Colon (tissue), 2 donors: ENCODE results near the gene FOXO3B.
"Not testable (repeated sequence)": the region's sequence is repeated elsewhere in the genome, so short reads cannot be mapped to it uniquely, and the experiment has no call there.

Experiments used
- FAIRE-seq: peaks from 2 replicates; lab custom pipeline; 2012; peaks lifted over from hg19 to GRCh38; lab: Jason Lieb, UNC
- donor health status: control.
- donor health status: control.

FOXO3B gene

GRCh38 chr17:18650094-18650493 lies 32.0 kb downstream of the FOXO3B start:
- not testable (repeated sequence) for FAIRE-seq

- not testable (repeated sequence) for FAIRE-seq
Measured at GRCh38 chr17:18644291-18644690, 37.8 kb downstream of the FOXO3B start, which contains the start of gene TBC1D28. Gene TBC1D28, minus strand, starts transcription at chr17:18644391. Its CDS starts 3,039 bp downstream, at chr17:18641352.

- not testable (repeated sequence) for FAIRE-seq
Measured at GRCh38 chr17:18643124-18643523, 39.0 kb downstream of the FOXO3B start.

GRCh38 chr17:18638357-18638756 lies 43.8 kb downstream of the FOXO3B start:
- not testable (repeated sequence) for FAIRE-seq

- not testable (repeated sequence) for FAIRE-seq
Measured at GRCh38 chr17:18636237-18636636, 45.9 kb downstream of the FOXO3B start.

- not testable (repeated sequence) for FAIRE-seq
Measured at GRCh38 chr17:18635773-18636172, 46.3 kb downstream of the FOXO3B start.

- not testable (repeated sequence) for FAIRE-seq
Measured at GRCh38 chr17:18634550-18635263, 47.4 kb downstream of the FOXO3B start.
